GM18868 (cell line): Measurements from ENCODE around the gene SHH.

Experiments used
- ATAC-seq: cut with Tn5 transposase; IDR thresholded peaks from one replicate; pipeline ENCODE4 v1.9.1; 2021; ENCODE audit warnings: mild to moderate bottlenecking, moderate library complexity; ENCODE audit not compliant: unreplicated experiment

Gene SHH

GRCh38 chr7:155807789-155808548, 4.3 kb downstream of the SHH start:
- no peak for ATAC-seq

- no peak for ATAC-seq
Observed at GRCh38 chr7:155807065-155807671, 5.1 kb downstream of the SHH start.

- ATAC-seq, result no peak
Observed at GRCh38 chr7:155806096-155806871, 6.0 kb downstream of the SHH start.

- peak; percentile 3 for ATAC-seq
Observed at GRCh38 chr7:155805826-155806095, 6.5 kb downstream of the SHH start.

GRCh38 chr7:155804897-155805825, 7.1 kb downstream of the SHH start:
- peak; percentile 73 for ATAC-seq

GRCh38 chr7:155804431-155804831, 7.8 kb downstream of the SHH start:
- ATAC-seq, result no peak

- ATAC-seq, result no peak
Observed at GRCh38 chr7:155803418-155804376, 8.6 kb downstream of the SHH start.

- no peak for ATAC-seq
Observed at GRCh38 chr7:155802906-155803417, 9.3 kb downstream of the SHH start.

GRCh38 chr7:155802291-155802690, 10.0 kb downstream of the SHH start:
- no peak for ATAC-seq

- no peak for ATAC-seq
Observed at GRCh38 chr7:155800741-155801267, 11.5 kb downstream of the SHH start.

GRCh38 chr7:155800301-155800700, 12.0 kb downstream of the SHH start:
- ATAC-seq, result no peak

GRCh38 chr7:155799514-155799913, 12.7 kb downstream of the SHH start:
- ATAC-seq, result no peak

- no peak for ATAC-seq
Observed at GRCh38 chr7:155798673-155799439, 13.4 kb downstream of the SHH start.

GRCh38 chr7:155797262-155798250, 14.7 kb downstream of the SHH start:
- ATAC-seq, result peak; percentile 10

GRCh38 chr7:155796381-155797261, 15.6 kb downstream of the SHH start:
- ATAC-seq, result peak; percentile 79

GRCh38 chr7:155795951-155796350, 16.3 kb downstream of the SHH start:
- no peak for ATAC-seq
